OCI-LY7 (cell line): Measurements from ENCODE around the gene TMEM144.

Experiments used
- CTCF ChIP-seq: fragments of 200-600 bp; sonication (generic); conservative IDR thresholded peaks from 2 replicates; pipeline ENCODE4 v1.5.1; 2014; ENCODE audit warnings: mild to moderate bottlenecking, antibody characterized with exemption, low read length, moderate library complexity, mixed read lengths
- EZH2phosphoT487 ChIP-seq: fragments of 200-600 bp; sonication (generic); IDR thresholded peaks from 2 replicates; pipeline ENCODE4 v1.6.1; 2018; ENCODE audit warnings: low read depth, borderline replicate concordance, mild to moderate bottlenecking, mixed run types, antibody characterized with exemption, low read length, moderate library complexity, mixed read lengths

- TF ChIP-seq CTCF (peak; percentile 84), EZH2phosphoT487 (no peak)
Measured at GRCh38 chr4:158253350-158253980, 43.2 kb downstream of the TMEM144 start.
